Endothelial cell of umbilical vein (primary cell): Measurements from ENCODE around the gene ADD1. TPM values are rescaled to one million over a fixed set of nuclear protein-coding genes. Genes with fewer than 3 reads are reported as not detected.

Source experiments
- BruUV-seq: library from RNA; stranded (reverse); fragments of 400-500 nt; replicated peaks from 2 replicates; lab custom pipeline; 2021; lab: Mats Ljungman, UMichigan
- CTCF ChIA-PET: fragments of 300-600, 350-600 bp; sonication (Branson Sonifier 250); formaldehyde crosslinking; loops from one replicate; lab custom pipeline; 2021; ENCODE audit warnings: antibody characterized with exemption, inconsistent platforms; lab: Charles Lee
- POLR2A ChIA-PET: fragments of 300-600, 350-600 bp; sonication (Branson Sonifier 250); formaldehyde crosslinking; loops from one replicate; lab custom pipeline; 2021; ENCODE audit warnings: antibody characterized with exemption, inconsistent platforms; lab: Charles Lee
- DNase-seq: peaks from one replicate; pipeline ENCODE4 v3.0.0-alpha.2; 2011; ENCODE audit warnings: low read depth, low spot score
- FAIRE-seq: peaks from 2 replicates; lab custom pipeline; 2011; peaks lifted over from hg19 to GRCh38; lab: Jason Lieb, UNC
- H2AFZ ChIP-seq: 2 replicates; pipeline ENCODE4 v1.6.0; 2012; ENCODE audit warnings: low read depth, low read length, control low read depth, inconsistent platforms
- H3K27ac ChIP-seq: 2 replicates; pipeline ENCODE4 v1.5.1; 2011; ENCODE audit warnings: low read depth, mild to moderate bottlenecking, control low read depth, low read length, moderate library complexity; ENCODE audit not compliant: insufficient read depth
- H3K27me3 ChIP-seq, 2 experiments: 2 replicates each; pipeline versions ENCODE4 v1.6.0 to v1.6.1; 2011; ENCODE audit warnings: low read length in 2 of 2, mixed read lengths in 1 of 2; ENCODE audit not compliant: control insufficient read depth in 2 of 2, insufficient read depth in 2 of 2
- H3K36me3 ChIP-seq, 2 experiments: 2 replicates in 1 of 2; 3 replicates in 1 of 2; pipeline ENCODE4 v1.5.1; 2011; ENCODE audit warnings: low read length in 2 of 2, mild to moderate bottlenecking in 1 of 2, moderate library complexity in 1 of 2; ENCODE audit not compliant: control insufficient read depth in 2 of 2, insufficient read depth in 2 of 2; ENCODE audit errors: extremely low read depth in 1 of 2
- H3K4me1 ChIP-seq: 3 replicates; pipeline ENCODE4 v1.5.1; 2011; ENCODE audit warnings: mild to moderate bottlenecking, low read length; ENCODE audit not compliant: control insufficient read depth, insufficient read depth; ENCODE audit errors: extremely low read depth
- H3K4me2 ChIP-seq: 2 replicates; pipeline ENCODE4 v1.6.1; 2011; ENCODE audit warnings: low read length, control low read depth, mixed read lengths; ENCODE audit not compliant: insufficient read depth
- H3K4me3 ChIP-seq, 3 experiments: fragments of 200-600 bp in 1 of 3; sonication (generic), shearing (Covaris generic) in 1 of 3; replicated peaks in 1 of 3; 2 replicates each; pipeline ENCODE4 v1.5.1; 2011 to 2016; ENCODE audit warnings: control low read depth in 3 of 3, low read length in 3 of 3, mild to moderate bottlenecking in 2 of 3, inconsistent platforms in 1 of 3, low read depth in 1 of 3, moderate library complexity in 1 of 3; ENCODE audit not compliant: insufficient read depth in 1 of 3
- H3K79me2 ChIP-seq: 2 replicates; pipeline ENCODE4 v1.6.0; 2012; ENCODE audit warnings: low read length, inconsistent platforms; ENCODE audit not compliant: control insufficient read depth, insufficient read depth
- H3K9ac ChIP-seq: replicated peaks from 2 replicates; pipeline ENCODE3; 2011; ENCODE audit warnings: low read length, control low read depth; ENCODE audit not compliant: insufficient read depth; ENCODE audit errors: extremely low read depth
- H3K9me1 ChIP-seq: replicated peaks from 3 replicates; pipeline ENCODE4 v1.6.0; 2011; ENCODE audit warnings: mild to moderate bottlenecking, low read length; ENCODE audit not compliant: control insufficient read depth, insufficient read depth; ENCODE audit errors: extremely low read depth
- H3K9me3 ChIP-seq: replicated peaks from 2 replicates; pipeline ENCODE4 v1.5.1; 2012; ENCODE audit warnings: low read length, inconsistent platforms; ENCODE audit not compliant: control insufficient read depth, insufficient read depth
- H4K20me1 ChIP-seq: replicated peaks from 2 replicates; pipeline ENCODE3; 2011; ENCODE audit warnings: mild to moderate bottlenecking, low read length; ENCODE audit not compliant: control insufficient read depth, insufficient read depth; ENCODE audit errors: extremely low read depth
- EZH2 ChIP-seq: IDR thresholded peaks from 2 replicates; pipeline ENCODE4 v1.6.1; 2012; ENCODE audit warnings: borderline replicate concordance, low read depth, mild to moderate bottlenecking, moderate library complexity, low read length, inconsistent platforms; ENCODE audit not compliant: severe bottlenecking
- FOS ChIP-seq: IDR thresholded peaks from 2 replicates; pipeline ENCODE4 v1.6.1; 2011; ENCODE audit warnings: mild to moderate bottlenecking, low read length, moderate library complexity, borderline replicate concordance; ENCODE audit not compliant: insufficient read depth
- GATA2 ChIP-seq: IDR thresholded peaks from 2 replicates; pipeline ENCODE4 v1.7.0; 2011; ENCODE audit warnings: low read depth, mild to moderate bottlenecking, moderate library complexity, mixed read lengths, low read length; ENCODE audit not compliant: insufficient read length, insufficient read depth
- JUN ChIP-seq: IDR thresholded peaks from 2 replicates; pipeline ENCODE4 v1.6.1; 2011; ENCODE audit warnings: borderline replicate concordance, low read depth; ENCODE audit not compliant: insufficient read length, insufficient read depth
- MYC ChIP-seq: IDR thresholded peaks from one replicate; pipeline ENCODE4 v1.6.1; 2011; ENCODE audit warnings: mild to moderate bottlenecking, low read depth, low read length
- POLR2A ChIP-seq: IDR thresholded peaks from 2 replicates; pipeline ENCODE4 v1.6.1; 2012; ENCODE audit warnings: low read depth, mild to moderate bottlenecking, control low read depth, low read length
- POLR2AphosphoS5 ChIP-seq: IDR thresholded peaks from 2 replicates; pipeline ENCODE4 v1.6.1; 2012; ENCODE audit warnings: low read depth, mild to moderate bottlenecking, control low read depth, low read length, moderate library complexity; ENCODE audit not compliant: insufficient read depth
- dilution Hi-C: fragments of 300-500 bp; cut with MboI; formaldehyde crosslinking; loops from one replicate; pipeline ENCODE4 v1.15.0; 2019; ENCODE audit warnings: low sequenced_read_pairs; ENCODE audit not compliant: extremely low pct_ligation_motif_present
- intact Hi-C: fragments of 100-400 bp; cut with micrococcal nuclease; formaldehyde crosslinking; loops from one replicate; pipeline ENCODE4 v1.10.0; 2022
- polyA plus RNA-seq, 4 experiments: library from polyadenylated mRNA; depleted of rRNA in 3 of 4; stranded (reverse) in 3 of 4; unstranded in 1 of 4; fragments of >200 nt; gene quantifications; 2 replicates each; pipeline versions ENCODE4 v1.2.1 to v1.2.3, GENCODE V29; 2011 to 2012; ENCODE audit warnings: missing spikeins in 1 of 4
- total RNA-seq: library from RNA; stranded (reverse); gene quantifications from 2 replicates; pipeline ENCODE4 v1.2.3, GENCODE V29; 2021
- TF ChIP-seq, protein P1 (sequence below): IDR thresholded peaks from 2 replicates; pipeline ENCODE4 v1.6.1; 2011; ENCODE audit not compliant: insufficient read depth, insufficient read length
- TF ChIP-seq, protein P2 (sequence below), 2 donors: IDR thresholded peaks; 1 replicate in 1 of 2; 2 replicates in 1 of 2; pipeline ENCODE4 v1.5.1; 2011; ENCODE audit warnings: low read length in 2 of 2, mild to moderate bottlenecking in 2 of 2, moderate library complexity in 2 of 2, control low read depth in 1 of 2, inconsistent platforms in 1 of 2, low read depth in 1 of 2; ENCODE audit not compliant: insufficient read depth in 1 of 2; ENCODE audit errors: extremely low read depth in 1 of 2

The ADD1 gene
- total and polyA plus RNA-seq, 2 donors (not counting 3 experiments of a cell fraction or from before 2014, with no cell fraction given), result 219 to 305 TPM

DNA sequence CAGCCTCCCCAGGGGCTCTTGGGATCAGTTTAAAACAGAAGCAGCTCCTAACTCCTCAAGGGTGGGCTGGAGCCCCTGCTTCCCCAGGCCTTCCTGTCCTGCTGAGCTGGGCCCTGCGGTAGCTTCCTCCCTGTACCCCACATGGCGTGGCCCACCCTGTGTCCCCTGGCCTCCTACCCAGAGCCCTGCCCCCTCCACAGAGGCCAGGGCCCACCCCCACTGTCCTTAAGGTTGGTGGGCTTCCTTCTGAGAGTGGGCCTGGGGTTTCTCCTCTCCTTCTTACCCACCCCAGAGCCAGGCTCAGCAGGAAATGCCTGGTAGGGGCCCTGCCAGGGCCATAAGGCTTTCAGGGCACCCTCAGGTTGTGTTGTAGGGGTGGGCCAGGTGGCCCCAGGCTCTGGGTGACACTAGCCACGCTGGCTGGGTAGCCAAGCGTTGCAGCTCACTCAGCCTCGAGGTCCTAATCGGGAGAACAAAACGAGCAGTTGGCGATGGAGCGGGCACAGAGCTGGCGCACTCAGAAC, 39.1 kb upstream of the ADD1 start:
- no peaks in the 10 kb centered on the region for H3K9me3 ChIP-seq

DNA sequence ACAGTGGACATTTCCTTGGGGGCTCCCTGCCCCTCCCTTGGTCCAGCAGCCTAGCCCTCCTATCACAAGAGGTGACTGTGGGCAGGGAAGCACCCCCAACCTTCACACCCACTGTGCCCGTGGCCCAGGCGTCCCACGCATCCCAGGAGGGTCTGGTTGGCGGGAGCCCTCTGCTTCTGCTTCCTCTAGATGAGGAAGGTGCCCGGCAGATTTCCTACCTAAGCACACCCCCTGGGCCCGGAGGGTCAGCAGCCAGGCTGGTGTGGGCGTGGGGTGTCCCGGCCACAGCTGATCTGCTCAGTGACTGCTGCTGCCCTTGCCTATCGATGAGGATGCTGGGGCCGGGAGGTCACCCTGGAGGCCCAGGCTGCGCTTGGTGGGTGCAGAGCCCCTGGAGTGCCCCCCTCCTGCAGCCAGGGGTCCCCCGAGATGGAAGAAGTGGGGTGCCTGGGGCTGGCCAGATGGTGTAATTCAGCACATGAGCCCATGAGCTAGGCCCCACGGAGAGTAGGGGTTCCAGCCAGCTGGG, 38.6 kb upstream of the ADD1 start:
- Histone ChIP-seq H3K4me2 (no peak overlapping the region), H3K9ac (no peak overlapping the region), H3K36me3 (no peaks in the 10 kb centered on the region), H3K4me3 (no peak overlapping the region), H4K20me1 (no peaks in the 10 kb centered on the region), H3K4me1 (peaks cover 36% of the 10 kb centered on the region), H3K27me3 (no peaks in the 10 kb centered on the region), H3K9me3 (no peaks in the 10 kb centered on the region), H3K79me2 (peaks cover 23% of the 10 kb centered on the region), H3K27ac (no peak overlapping the region), H3K9me1 (no peaks in the 10 kb centered on the region), H2AFZ (no peak overlapping the region)
- intact Hi-C loops (no loop called here), dilution Hi-C loops (no loop called here)
- BruUV-seq, result no TSS peak
- DNase-seq (no peak), FAIRE-seq (no peak)
- ChIA-PET CTCF (no interaction called here), POLR2A (no interaction called here)
- TF ChIP-seq GATA2 (no peak), JUN (no peak), FOS (no peak), MYC (no peak), POLR2AphosphoS5 (no peak), EZH2 (no peak), POLR2A (no peak)
- TF ChIP-seq, protein P1, sequence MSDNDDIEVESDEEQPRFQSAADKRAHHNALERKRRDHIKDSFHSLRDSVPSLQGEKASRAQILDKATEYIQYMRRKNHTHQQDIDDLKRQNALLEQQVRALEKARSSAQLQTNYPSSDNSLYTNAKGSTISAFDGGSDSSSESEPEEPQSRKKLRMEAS, result no peak
- TF ChIP-seq, protein P2, sequence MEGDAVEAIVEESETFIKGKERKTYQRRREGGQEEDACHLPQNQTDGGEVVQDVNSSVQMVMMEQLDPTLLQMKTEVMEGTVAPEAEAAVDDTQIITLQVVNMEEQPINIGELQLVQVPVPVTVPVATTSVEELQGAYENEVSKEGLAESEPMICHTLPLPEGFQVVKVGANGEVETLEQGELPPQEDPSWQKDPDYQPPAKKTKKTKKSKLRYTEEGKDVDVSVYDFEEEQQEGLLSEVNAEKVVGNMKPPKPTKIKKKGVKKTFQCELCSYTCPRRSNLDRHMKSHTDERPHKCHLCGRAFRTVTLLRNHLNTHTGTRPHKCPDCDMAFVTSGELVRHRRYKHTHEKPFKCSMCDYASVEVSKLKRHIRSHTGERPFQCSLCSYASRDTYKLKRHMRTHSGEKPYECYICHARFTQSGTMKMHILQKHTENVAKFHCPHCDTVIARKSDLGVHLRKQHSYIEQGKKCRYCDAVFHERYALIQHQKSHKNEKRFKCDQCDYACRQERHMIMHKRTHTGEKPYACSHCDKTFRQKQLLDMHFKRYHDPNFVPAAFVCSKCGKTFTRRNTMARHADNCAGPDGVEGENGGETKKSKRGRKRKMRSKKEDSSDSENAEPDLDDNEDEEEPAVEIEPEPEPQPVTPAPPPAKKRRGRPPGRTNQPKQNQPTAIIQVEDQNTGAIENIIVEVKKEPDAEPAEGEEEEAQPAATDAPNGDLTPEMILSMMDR (IDR thresholded peaks at IDR 0.05; ENCODE audit: extremely low read depth in 1 of 2, insufficient read depth in 1 of 2, low read depth in 1 of 2, low read length in 2 of 2), result no peak

More for the DNA sequence above, 39.1 kb upstream of the ADD1 start:
- Histone ChIP-seq H3K9me1 (no peaks in the 10 kb centered on the region), H3K4me1 (peaks cover 38% of the 10 kb centered on the region), H3K9ac (no peak overlapping the region), H4K20me1 (no peaks in the 10 kb centered on the region), H2AFZ (no peak overlapping the region), H3K4me2 (no peak overlapping the region), H3K27me3 (no peaks in the 10 kb centered on the region), H3K36me3 (no peaks in the 10 kb centered on the region), H3K79me2 (peaks cover 28% of the 10 kb centered on the region), H3K27ac (no peak overlapping the region), H3K4me3 (no peak overlapping the region)
- dilution Hi-C loops (no loop called here), intact Hi-C loops (no loop called here)
- ChIA-PET CTCF (interaction anchor here (1.2 kb wide), 1 partner anchor 41 kb away, joined by 4 read pairs; no protein-coding TSS in a partner anchor), POLR2A (no interaction called here)
- no peak for FAIRE-seq
- DNase-seq, result no peak
- BruUV-seq, result no TSS peak
- no peak for TF ChIP-seq POLR2A
- TF ChIP-seq, protein P2 (IDR thresholded peaks at IDR 0.05; ENCODE audit: extremely low read depth in 1 of 2, insufficient read depth in 1 of 2, low read depth in 1 of 2, low read length in 2 of 2), result no peak
